OCI-LY1 (cell line): ENCODE data around the gene RBPJL.

Experiments used
- H2AFZ ChIP-seq: fragments of 200-600 bp; sonication (generic), shearing (Covaris generic); 2 replicates; pipeline ENCODE4 v1.6.0; 2014; ENCODE audit warnings: antibody characterized with exemption, mild to moderate bottlenecking, low read length
- H3F3A ChIP-seq: fragments of 200-600 bp; sonication (generic), shearing (Covaris generic); 2 replicates; pipeline ENCODE4 v1.6.0; 2014; ENCODE audit warnings: mild to moderate bottlenecking, antibody characterized with exemption, low read length, moderate library complexity; ENCODE audit not compliant: insufficient read depth
- H3K27ac ChIP-seq: fragments of 200-600 bp; sonication (generic); 2 replicates; pipeline ENCODE4 v1.5.1; 2014; ENCODE audit warnings: low read length, mixed run types, mild to moderate bottlenecking, low read depth; ENCODE audit not compliant: poor library complexity, severe bottlenecking
- H3K27me3 ChIP-seq: fragments of 200-600 bp; sonication (generic); 2 replicates; pipeline ENCODE4 v1.6.0; 2014; ENCODE audit warnings: antibody characterized with exemption, mild to moderate bottlenecking, low read length, moderate library complexity; ENCODE audit not compliant: insufficient read depth
- H3K36me3 ChIP-seq: fragments of 200-600 bp; sonication (generic); 2 replicates; pipeline ENCODE4 v1.6.1; 2014; ENCODE audit warnings: mild to moderate bottlenecking, antibody characterized with exemption, low read length, moderate library complexity, mixed read lengths; ENCODE audit not compliant: insufficient read depth
- H3K4me1 ChIP-seq: fragments of 200-600 bp; sonication (generic); 2 replicates; pipeline ENCODE4 v1.5.1; 2014; ENCODE audit warnings: mild to moderate bottlenecking, low read length, moderate library complexity; ENCODE audit not compliant: insufficient read depth, severe bottlenecking
- H3K4me2 ChIP-seq: fragments of 200-600 bp; sonication (generic), shearing (Covaris generic); 2 replicates; pipeline ENCODE4 v1.6.1; 2014; ENCODE audit warnings: low read length
- H3K4me3 ChIP-seq: fragments of 200-600 bp; sonication (generic); 2 replicates; pipeline ENCODE4 v1.5.1; 2014; ENCODE audit warnings: low read length, low read depth, mild to moderate bottlenecking, mixed read lengths; ENCODE audit not compliant: poor library complexity, severe bottlenecking
- H3K79me2 ChIP-seq: fragments of 200-600 bp; shearing (Covaris generic); 2 replicates; pipeline ENCODE4 v1.6.1; 2016; ENCODE audit warnings: mixed run types, low read length, mixed read lengths; ENCODE audit not compliant: insufficient read depth
- H3K9ac ChIP-seq: fragments of 200-600 bp; sonication (generic), shearing (Covaris generic); 2 replicates; pipeline ENCODE4 v1.6.1; 2014; ENCODE audit warnings: mild to moderate bottlenecking, low read length, mixed read lengths
- H3K9me2 ChIP-seq: fragments of 200-600 bp; sonication (generic), shearing (Covaris generic); 2 replicates; pipeline ENCODE4 v1.6.1; 2014; ENCODE audit warnings: low read depth, mild to moderate bottlenecking, low read length, mixed read lengths
- H3K9me3 ChIP-seq: fragments of 200-600 bp; shearing (Covaris generic); 2 replicates; pipeline ENCODE4 v1.6.1; 2014; ENCODE audit warnings: low read length, mixed read lengths
- H4K20me1 ChIP-seq: fragments of 200-600 bp; sonication (generic), shearing (Covaris generic); 2 replicates; pipeline ENCODE4 v1.6.0; 2016; ENCODE audit warnings: mild to moderate bottlenecking, low read length; ENCODE audit not compliant: insufficient read depth
- EZH2 ChIP-seq: fragments of 200-600 bp; sonication (generic), shearing (Covaris generic); IDR thresholded peaks from 2 replicates; pipeline ENCODE4 v1.8.0; 2017; ENCODE audit warnings: borderline replicate concordance, mixed run types, mild to moderate bottlenecking, antibody characterized with exemption, low read length, moderate library complexity, mixed read lengths
- TF ChIP-seq, protein P1 (sequence below): fragments of 200-600 bp; sonication (generic), shearing (Covaris generic); IDR thresholded peaks from 2 replicates; pipeline ENCODE4 v1.5.1; 2017; ENCODE audit warnings: mild to moderate bottlenecking, antibody characterized with exemption, low read length, moderate library complexity, mixed read lengths

Gene RBPJL

DNA sequence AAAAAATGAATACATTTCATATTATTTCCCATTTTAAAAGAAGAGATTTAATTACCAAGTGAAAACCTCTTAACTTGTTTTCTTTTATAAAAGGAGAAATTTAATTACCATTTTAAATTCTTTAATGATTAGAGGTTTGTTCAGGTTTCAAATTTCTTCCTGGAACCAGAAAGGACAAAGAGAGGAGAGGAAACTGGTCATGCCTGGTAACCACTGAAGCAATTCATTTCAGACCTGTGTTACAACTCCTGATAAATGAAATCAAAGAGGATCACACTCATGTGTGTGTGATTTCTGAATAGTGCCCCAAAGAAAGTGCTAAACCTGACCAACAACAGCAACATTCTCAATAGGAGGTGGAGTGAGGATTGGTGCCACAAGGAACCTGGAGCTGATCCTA, 39.7 kb upstream of the RBPJL start:
- no peaks in the 10 kb centered on the region for H3K9me3 ChIP-seq
- H4K20me1 ChIP-seq: no peaks in the 10 kb centered on the region
- no peaks in the 10 kb centered on the region for H3K36me3 ChIP-seq
- H3F3A ChIP-seq: no peaks in the 10 kb centered on the region
- no peaks in the 10 kb centered on the region for H3K79me2 ChIP-seq
- no peaks in the 10 kb centered on the region for H3K4me1 ChIP-seq
- no peaks in the 10 kb centered on the region for H3K27me3 ChIP-seq
- H3K4me3 ChIP-seq: no peak overlapping the region
- no peak overlapping the region for H3K4me2 ChIP-seq
- H3K27ac ChIP-seq: no peak overlapping the region
- no peaks in the 10 kb centered on the region for H3K9me2 ChIP-seq
- H2AFZ ChIP-seq: no peak overlapping the region
- TF ChIP-seq EZH2: no peak
- TF ChIP-seq, protein P1, sequence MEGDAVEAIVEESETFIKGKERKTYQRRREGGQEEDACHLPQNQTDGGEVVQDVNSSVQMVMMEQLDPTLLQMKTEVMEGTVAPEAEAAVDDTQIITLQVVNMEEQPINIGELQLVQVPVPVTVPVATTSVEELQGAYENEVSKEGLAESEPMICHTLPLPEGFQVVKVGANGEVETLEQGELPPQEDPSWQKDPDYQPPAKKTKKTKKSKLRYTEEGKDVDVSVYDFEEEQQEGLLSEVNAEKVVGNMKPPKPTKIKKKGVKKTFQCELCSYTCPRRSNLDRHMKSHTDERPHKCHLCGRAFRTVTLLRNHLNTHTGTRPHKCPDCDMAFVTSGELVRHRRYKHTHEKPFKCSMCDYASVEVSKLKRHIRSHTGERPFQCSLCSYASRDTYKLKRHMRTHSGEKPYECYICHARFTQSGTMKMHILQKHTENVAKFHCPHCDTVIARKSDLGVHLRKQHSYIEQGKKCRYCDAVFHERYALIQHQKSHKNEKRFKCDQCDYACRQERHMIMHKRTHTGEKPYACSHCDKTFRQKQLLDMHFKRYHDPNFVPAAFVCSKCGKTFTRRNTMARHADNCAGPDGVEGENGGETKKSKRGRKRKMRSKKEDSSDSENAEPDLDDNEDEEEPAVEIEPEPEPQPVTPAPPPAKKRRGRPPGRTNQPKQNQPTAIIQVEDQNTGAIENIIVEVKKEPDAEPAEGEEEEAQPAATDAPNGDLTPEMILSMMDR: no peak
- H3K9ac ChIP-seq: no peak overlapping the region

DNA sequence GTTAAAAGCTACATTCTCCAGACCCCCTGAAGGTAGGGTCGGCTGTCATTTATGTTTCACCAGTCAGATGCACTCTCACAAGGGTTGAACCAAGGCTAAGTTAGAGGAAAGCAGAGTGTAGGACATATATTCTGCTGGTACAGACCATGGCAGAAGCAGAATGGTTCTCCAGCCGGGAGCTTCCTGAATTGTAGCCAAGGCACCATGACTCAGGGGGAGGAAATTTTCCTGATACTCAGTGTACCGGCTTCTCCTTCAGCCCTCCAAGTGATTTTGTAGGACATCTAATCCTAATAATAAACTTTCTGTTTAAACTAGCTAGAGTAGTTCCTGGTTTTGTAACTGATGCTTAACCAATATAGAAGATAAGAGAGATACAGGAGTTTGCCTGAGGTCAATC, 38.1 kb upstream of the RBPJL start:
- H3K4me2 ChIP-seq: no peak overlapping the region
- H3K27ac ChIP-seq: no peak overlapping the region
- no peaks in the 10 kb centered on the region for H3K4me1 ChIP-seq
- no peak overlapping the region for H2AFZ ChIP-seq
- no peaks in the 10 kb centered on the region for H4K20me1 ChIP-seq
- no peaks in the 10 kb centered on the region for H3K9me3 ChIP-seq
- H3K36me3 ChIP-seq: no peaks in the 10 kb centered on the region
- no peak overlapping the region for H3K9ac ChIP-seq
- H3K79me2 ChIP-seq: no peaks in the 10 kb centered on the region
- H3K4me3 ChIP-seq: no peak overlapping the region
- H3K9me2 ChIP-seq: no peaks in the 10 kb centered on the region
- no peaks in the 10 kb centered on the region for H3F3A ChIP-seq
- no peak for TF ChIP-seq EZH2
- TF ChIP-seq, protein P1: no peak
- H3K27me3 ChIP-seq: no peaks in the 10 kb centered on the region

DNA sequence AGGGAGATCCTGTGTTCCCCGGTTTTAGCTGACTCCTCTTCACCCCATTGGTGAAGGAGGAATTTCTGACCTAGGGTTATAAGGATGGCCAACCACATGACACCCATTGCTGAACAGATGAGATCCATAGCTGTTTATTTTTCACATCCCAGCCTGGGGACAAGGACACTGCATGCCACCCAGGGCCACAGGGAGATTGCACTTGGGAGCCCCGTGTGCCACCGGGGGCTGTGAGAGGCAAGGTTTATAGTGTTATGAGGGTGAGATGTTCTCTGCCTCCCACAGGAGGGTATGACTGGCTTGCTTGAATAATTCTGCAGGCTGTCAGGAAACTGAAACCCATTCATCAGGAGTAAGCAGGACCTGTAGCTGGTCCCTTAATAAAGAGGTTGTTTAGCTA, 37.6 kb upstream of the RBPJL start:
- no peaks in the 10 kb centered on the region for H3F3A ChIP-seq
- no peak overlapping the region for H3K9ac ChIP-seq
- no peaks in the 10 kb centered on the region for H3K9me3 ChIP-seq
- H4K20me1 ChIP-seq: no peaks in the 10 kb centered on the region
- H3K4me1 ChIP-seq: no peaks in the 10 kb centered on the region
- H2AFZ ChIP-seq: no peak overlapping the region
- H3K36me3 ChIP-seq: no peaks in the 10 kb centered on the region
- TF ChIP-seq EZH2: no peak
- TF ChIP-seq, protein P1: no peak
- no peaks in the 10 kb centered on the region for H3K27me3 ChIP-seq
- no peak overlapping the region for H3K4me2 ChIP-seq
- H3K79me2 ChIP-seq: no peaks in the 10 kb centered on the region
- H3K27ac ChIP-seq: no peak overlapping the region
- no peaks in the 10 kb centered on the region for H3K9me2 ChIP-seq
- H3K4me3 ChIP-seq: no peak overlapping the region
